ENCODE results near the gene ABRACL.
"Not testable (repeated sequence)": the region's sequence is repeated elsewhere in the genome, so short reads cannot be mapped to it uniquely, and the experiment has no call there.

ABRACL gene

GRCh38 chr6:139013185-139013800 is 15.3 kb upstream of the ABRACL start:
- no peak for DNase-seq

- DNase-seq, result no peak
Observed at GRCh38 chr6:139014945-139015344, 13.6 kb upstream of the ABRACL start.

GRCh38 chr6:139016337-139017213 is 12.0 kb upstream of the ABRACL start:
- DNase-seq, result peak in 1 of 2 experiments; percentile 9

- DNase-seq, result no peak
Observed at GRCh38 chr6:139017227-139017626, 11.3 kb upstream of the ABRACL start.

- DNase-seq, result no peak
Observed at GRCh38 chr6:139019722-139020121, 8.8 kb upstream of the ABRACL start.

- no peak for DNase-seq
Observed at GRCh38 chr6:139020689-139021088, 7.9 kb upstream of the ABRACL start.

GRCh38 chr6:139025416-139025815 is 3.1 kb upstream of the ABRACL start:
- DNase-seq, result not testable (repeated sequence)

GRCh38 chr6:139027620-139028182 is 844 bp upstream of the ABRACL start:
- DNase-seq, result peak; percentile 86 to 92

GRCh38 chr6:139028215-139028657 is 309 bp upstream of the ABRACL start:
- DNase-seq, result peak in 1 of 2 experiments; percentile 37

- peak in 1 of 2 experiments; percentile 39 for DNase-seq
Observed at GRCh38 chr6:139029470-139030227, 1.1 kb downstream of the ABRACL start.

GRCh38 chr6:139030228-139030963 is 1.9 kb downstream of the ABRACL start:
- no peak for DNase-seq

- DNase-seq, result no peak
Observed at GRCh38 chr6:139037490-139037889, 8.9 kb downstream of the ABRACL start.

GRCh38 chr6:139044250-139044649 is 15.7 kb downstream of the ABRACL start:
- DNase-seq, result no peak

GRCh38 chr6:139047677-139048076 is 19.1 kb downstream of the ABRACL start:
- no peak for DNase-seq

GRCh38 chr6:139048912-139049311 is 20.4 kb downstream of the ABRACL start:
- not testable (repeated sequence) for DNase-seq

GRCh38 chr6:139050131-139050769 is 21.7 kb downstream of the ABRACL start:
- not testable (repeated sequence) for DNase-seq

GRCh38 chr6:139050770-139051313 is 22.3 kb downstream of the ABRACL start:
- DNase-seq, result no peak

- no peak for DNase-seq
Observed at GRCh38 chr6:139051396-139052060, 23.0 kb downstream of the ABRACL start.

- DNase-seq, result no peak
Observed at GRCh38 chr6:139053382-139053781, 24.8 kb downstream of the ABRACL start.

- DNase-seq, result no peak
Observed at GRCh38 chr6:139054001-139054400, 25.5 kb downstream of the ABRACL start.

GRCh38 chr6:139055709-139056108 is 27.2 kb downstream of the ABRACL start:
- DNase-seq, result no peak

All from SHP77 (cell line).